ENCODE measurements around the gene ADAMTS20. TPM values are rescaled to one million over a fixed set of nuclear protein-coding genes. Genes with fewer than 3 reads are reported as not detected.
A peak's percentile ranks its signal among the peaks of the same experiment; 100 is the strongest.

The ADAMTS20 gene
- total RNA-seq, 1 donor from 2014 or later = not detected

- Histone ChIP-seq H3K4me3 (ENCODE audit: low read depth, low read length) (no peak overlapping the region), H3K27me3 (ENCODE audit: control insufficient read depth, insufficient read depth, low read length) (no peaks in the 10 kb centered on the region), H3K36me3 (ENCODE audit: control insufficient read depth, insufficient read depth, low read length) (no peaks in the 10 kb centered on the region)
- FAIRE-seq (no peak), DNase-seq (ENCODE audit: low read depth) (peak; percentile 50)
- TF ChIP-seq CTCF (IDR thresholded peaks at IDR 0.05; ENCODE audit: insufficient read depth, low read length, severe bottlenecking) = peak; percentile 47
These were observed 213.0 kb downstream of the ADAMTS20 start for GRCh38 chr12:43338848-43339526.

GRCh38 chr12:43337571-43338444 lies 214.2 kb downstream of the ADAMTS20 start:
- H3K36me3 ChIP-seq (ENCODE audit: control insufficient read depth, insufficient read depth, low read length) = no peaks in the 10 kb centered on the region
- TF ChIP-seq CTCF (IDR thresholded peaks at IDR 0.05; ENCODE audit: insufficient read depth, low read length, severe bottlenecking) = no peak
- H3K4me3 ChIP-seq (ENCODE audit: low read depth, low read length) = no peak overlapping the region
- no peaks in the 10 kb centered on the region for H3K27me3 ChIP-seq (ENCODE audit: control insufficient read depth, insufficient read depth, low read length)
- DNase-seq (ENCODE audit: low read depth) (peak; percentile 52), FAIRE-seq (no peak)

- H3K36me3 ChIP-seq (ENCODE audit: control insufficient read depth, insufficient read depth, low read length) = no peaks in the 10 kb centered on the region
- peak; percentile 31 for TF ChIP-seq CTCF (IDR thresholded peaks at IDR 0.05; ENCODE audit: insufficient read depth, low read length, severe bottlenecking)
- DNase-seq (ENCODE audit: low read depth) (peak; percentile 46), FAIRE-seq (no peak)
- no peak overlapping the region for H3K4me3 ChIP-seq (ENCODE audit: low read depth, low read length)
- H3K27me3 ChIP-seq (ENCODE audit: control insufficient read depth, insufficient read depth, low read length) = no peaks in the 10 kb centered on the region
These were observed 214.9 kb downstream of the ADAMTS20 start for GRCh38 chr12:43336962-43337555.

GRCh38 chr12:43333644-43334043 lies 218.4 kb downstream of the ADAMTS20 start:
- no peaks in the 10 kb centered on the region for H3K27me3 ChIP-seq (ENCODE audit: control insufficient read depth, insufficient read depth, low read length)
- FAIRE-seq (no peak), DNase-seq (ENCODE audit: low read depth) (no peak)

More at GRCh38 chr12:43333644-43334043, 218.4 kb downstream of the ADAMTS20 start:
- Histone ChIP-seq H3K4me3 (ENCODE audit: low read depth, low read length) (no peak overlapping the region), H3K36me3 (ENCODE audit: control insufficient read depth, insufficient read depth, low read length) (no peaks in the 10 kb centered on the region)
- TF ChIP-seq CTCF (IDR thresholded peaks at IDR 0.05; ENCODE audit: insufficient read depth, low read length, severe bottlenecking) = no peak
